ENCODE results near the gene ARHGAP42. TPM values are rescaled to one million over a fixed set of nuclear protein-coding genes. Genes with fewer than 3 reads are reported as not detected.

Gene ARHGAP42
- total and polyA plus RNA-seq, 4 donors = 3.8 to 17.2 (median 12.0) TPM

DNA sequence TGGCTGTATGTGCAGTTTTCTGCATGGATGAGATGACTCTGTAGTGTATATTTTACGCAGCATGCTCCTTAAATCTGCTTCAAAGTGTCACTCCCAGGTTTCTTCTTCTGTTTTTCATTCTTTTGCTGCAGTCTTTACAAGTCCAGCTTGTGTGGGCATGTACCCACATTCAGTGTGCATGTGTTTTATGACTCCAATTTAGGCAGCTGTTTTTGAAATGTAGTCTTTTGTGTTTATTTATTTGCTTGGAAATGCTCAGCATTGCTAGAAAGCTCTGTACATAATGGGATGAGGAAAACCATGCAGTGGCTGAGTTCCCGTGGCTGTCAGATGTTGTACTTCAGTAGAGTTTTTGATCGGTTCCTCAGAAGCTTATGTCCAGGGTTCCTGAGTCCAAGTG, 138.5 kb downstream of the ARHGAP42 start (continued):
- TF ChIP-seq, protein P1, sequence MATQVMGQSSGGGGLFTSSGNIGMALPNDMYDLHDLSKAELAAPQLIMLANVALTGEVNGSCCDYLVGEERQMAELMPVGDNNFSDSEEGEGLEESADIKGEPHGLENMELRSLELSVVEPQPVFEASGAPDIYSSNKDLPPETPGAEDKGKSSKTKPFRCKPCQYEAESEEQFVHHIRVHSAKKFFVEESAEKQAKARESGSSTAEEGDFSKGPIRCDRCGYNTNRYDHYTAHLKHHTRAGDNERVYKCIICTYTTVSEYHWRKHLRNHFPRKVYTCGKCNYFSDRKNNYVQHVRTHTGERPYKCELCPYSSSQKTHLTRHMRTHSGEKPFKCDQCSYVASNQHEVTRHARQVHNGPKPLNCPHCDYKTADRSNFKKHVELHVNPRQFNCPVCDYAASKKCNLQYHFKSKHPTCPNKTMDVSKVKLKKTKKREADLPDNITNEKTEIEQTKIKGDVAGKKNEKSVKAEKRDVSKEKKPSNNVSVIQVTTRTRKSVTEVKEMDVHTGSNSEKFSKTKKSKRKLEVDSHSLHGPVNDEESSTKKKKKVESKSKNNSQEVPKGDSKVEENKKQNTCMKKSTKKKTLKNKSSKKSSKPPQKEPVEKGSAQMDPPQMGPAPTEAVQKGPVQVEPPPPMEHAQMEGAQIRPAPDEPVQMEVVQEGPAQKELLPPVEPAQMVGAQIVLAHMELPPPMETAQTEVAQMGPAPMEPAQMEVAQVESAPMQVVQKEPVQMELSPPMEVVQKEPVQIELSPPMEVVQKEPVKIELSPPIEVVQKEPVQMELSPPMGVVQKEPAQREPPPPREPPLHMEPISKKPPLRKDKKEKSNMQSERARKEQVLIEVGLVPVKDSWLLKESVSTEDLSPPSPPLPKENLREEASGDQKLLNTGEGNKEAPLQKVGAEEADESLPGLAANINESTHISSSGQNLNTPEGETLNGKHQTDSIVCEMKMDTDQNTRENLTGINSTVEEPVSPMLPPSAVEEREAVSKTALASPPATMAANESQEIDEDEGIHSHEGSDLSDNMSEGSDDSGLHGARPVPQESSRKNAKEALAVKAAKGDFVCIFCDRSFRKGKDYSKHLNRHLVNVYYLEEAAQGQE (IDR thresholded peaks at IDR 0.05) = no peak
- TF ChIP-seq, protein P2, sequence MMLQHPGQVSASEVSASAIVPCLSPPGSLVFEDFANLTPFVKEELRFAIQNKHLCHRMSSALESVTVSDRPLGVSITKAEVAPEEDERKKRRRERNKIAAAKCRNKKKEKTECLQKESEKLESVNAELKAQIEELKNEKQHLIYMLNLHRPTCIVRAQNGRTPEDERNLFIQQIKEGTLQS (IDR thresholded peaks at IDR 0.05) = no peak

DNA sequence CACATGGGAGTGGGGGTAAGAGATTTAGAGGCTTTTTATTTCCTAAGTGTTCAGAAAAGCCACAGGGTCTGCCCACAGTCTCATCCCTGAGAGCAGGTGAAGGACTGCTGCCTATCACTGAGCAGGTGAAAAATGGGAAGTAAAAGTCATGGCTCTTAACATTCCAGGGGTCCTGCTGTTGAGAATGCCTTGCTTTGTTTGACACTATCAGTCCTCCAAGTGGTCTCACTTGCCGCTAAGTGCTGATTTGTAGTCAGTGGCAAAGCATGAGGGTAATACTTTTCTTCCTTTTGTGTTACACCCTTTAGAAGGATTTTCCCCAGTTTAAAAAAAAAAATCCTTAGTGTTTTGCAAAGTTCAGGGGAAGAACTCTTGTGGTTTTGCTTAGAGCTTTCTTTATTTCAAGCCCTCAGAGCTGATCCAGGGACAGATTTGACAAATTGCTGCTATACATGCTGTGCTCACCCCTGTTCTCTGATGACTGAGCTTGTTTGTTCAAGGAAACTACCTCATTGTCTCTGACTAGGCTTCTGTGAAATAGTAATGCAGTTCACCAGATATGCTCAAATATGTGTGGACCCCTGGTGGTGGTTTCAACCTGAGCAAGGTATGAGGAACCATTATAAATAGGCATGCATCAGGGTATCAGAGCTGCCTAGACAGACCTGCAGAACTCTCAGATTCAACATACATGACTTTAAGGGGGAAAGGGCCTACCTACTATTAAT, 141.0 kb downstream of the ARHGAP42 start:
- H3K9ac ChIP-seq (ENCODE audit: low read depth in 1 of 2, low read length in 2 of 2) = no peak overlapping the region
- H3K4me1 ChIP-seq (ENCODE audit: control insufficient read depth in 4 of 4, insufficient read depth in 4 of 4, low read length in 3 of 4) = peaks cover 7 to 24% (median 18%) of the 10 kb centered on the region in 4 donors
- H3K9me3 ChIP-seq (ENCODE audit: control insufficient read depth in 4 of 4, low read length in 3 of 4) = no peaks in the 10 kb centered on the region
- no peaks in the 10 kb centered on the region for H3K27me3 ChIP-seq (ENCODE audit: control insufficient read depth in 4 of 4, insufficient read depth in 4 of 4, low read length in 3 of 4)
- TF ChIP-seq RAD21 (IDR thresholded peaks at IDR 0.05) (peak; percentile 48 to 69), GABPA (IDR thresholded peaks at IDR 0.05 in 1 of 2, conservative IDR thresholded peaks at IDR 0.05 in 1 of 2) (no peak)
- TF ChIP-seq, protein P3, sequence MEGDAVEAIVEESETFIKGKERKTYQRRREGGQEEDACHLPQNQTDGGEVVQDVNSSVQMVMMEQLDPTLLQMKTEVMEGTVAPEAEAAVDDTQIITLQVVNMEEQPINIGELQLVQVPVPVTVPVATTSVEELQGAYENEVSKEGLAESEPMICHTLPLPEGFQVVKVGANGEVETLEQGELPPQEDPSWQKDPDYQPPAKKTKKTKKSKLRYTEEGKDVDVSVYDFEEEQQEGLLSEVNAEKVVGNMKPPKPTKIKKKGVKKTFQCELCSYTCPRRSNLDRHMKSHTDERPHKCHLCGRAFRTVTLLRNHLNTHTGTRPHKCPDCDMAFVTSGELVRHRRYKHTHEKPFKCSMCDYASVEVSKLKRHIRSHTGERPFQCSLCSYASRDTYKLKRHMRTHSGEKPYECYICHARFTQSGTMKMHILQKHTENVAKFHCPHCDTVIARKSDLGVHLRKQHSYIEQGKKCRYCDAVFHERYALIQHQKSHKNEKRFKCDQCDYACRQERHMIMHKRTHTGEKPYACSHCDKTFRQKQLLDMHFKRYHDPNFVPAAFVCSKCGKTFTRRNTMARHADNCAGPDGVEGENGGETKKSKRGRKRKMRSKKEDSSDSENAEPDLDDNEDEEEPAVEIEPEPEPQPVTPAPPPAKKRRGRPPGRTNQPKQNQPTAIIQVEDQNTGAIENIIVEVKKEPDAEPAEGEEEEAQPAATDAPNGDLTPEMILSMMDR (IDR thresholded peaks at IDR 0.05; ENCODE audit: low read depth, low read length, missing input control) = peak; percentile 25
- no peak overlapping the region for H3K4me3 ChIP-seq (ENCODE audit: low read depth in 1 of 3, low read length in 3 of 3)
- H3K27ac ChIP-seq (ENCODE audit: low read depth in 1 of 2, low read length in 2 of 2) = no peak overlapping the region
- H3K36me3 ChIP-seq (ENCODE audit: control insufficient read depth in 4 of 4, insufficient read depth in 3 of 4, low read depth in 1 of 4, low read length in 3 of 4) = no peaks in the 10 kb centered on the region
- 99% methylated on average over 1 of the region's 1 CpG for WGBS
- DNase-seq (ENCODE audit: low spot score) = no peak

DNA sequence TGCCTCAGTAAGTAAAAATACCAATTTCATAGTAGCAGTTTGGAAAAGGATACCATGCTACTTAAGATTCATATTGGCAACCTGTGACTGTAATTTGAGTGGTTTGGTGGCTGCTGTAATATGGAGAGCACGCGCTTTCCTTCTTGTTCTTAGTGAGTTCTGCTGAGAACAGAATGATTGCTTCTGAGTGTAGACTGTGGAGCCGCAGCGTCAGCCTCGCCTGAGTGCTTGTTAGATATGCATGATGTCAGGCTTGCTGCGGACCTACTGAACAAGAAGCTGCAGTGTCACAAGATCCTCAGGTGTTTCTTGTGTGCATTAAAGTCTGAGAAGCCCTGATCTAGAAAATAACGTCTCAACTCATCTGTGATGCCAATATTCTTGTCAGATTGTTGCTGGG, 143.2 kb downstream of the ARHGAP42 start:
- no peak for DNase-seq (ENCODE audit: low spot score)
- no peaks in the 10 kb centered on the region for H3K36me3 ChIP-seq (ENCODE audit: control insufficient read depth in 4 of 4, insufficient read depth in 3 of 4, low read depth in 1 of 4, low read length in 3 of 4)
- no peak overlapping the region for H3K9ac ChIP-seq (ENCODE audit: low read depth in 1 of 2, low read length in 2 of 2)
- H3K4me3 ChIP-seq (ENCODE audit: low read depth in 1 of 3, low read length in 3 of 3) = no peak overlapping the region
- WGBS = 86% methylated on average over 7 of the region's 7 CpGs
- no peaks in the 10 kb centered on the region for H3K9me3 ChIP-seq (ENCODE audit: control insufficient read depth in 4 of 4, low read length in 3 of 4)
- no peak overlapping the region for H3K27ac ChIP-seq (ENCODE audit: low read depth in 1 of 2, low read length in 2 of 2)
- H3K4me1 ChIP-seq (ENCODE audit: control insufficient read depth in 4 of 4, insufficient read depth in 4 of 4, low read length in 3 of 4) = peaks cover 7 to 30% (median 19%) of the 10 kb centered on the region in 4 donors
- no peaks in the 10 kb centered on the region for H3K27me3 ChIP-seq (ENCODE audit: control insufficient read depth in 4 of 4, insufficient read depth in 4 of 4, low read length in 3 of 4)
- TF ChIP-seq NR2F2 (IDR thresholded peaks at IDR 0.05) = no peak
- TF ChIP-seq HNF4A (conservative IDR thresholded peaks at IDR 0.05) = no peak
- TF ChIP-seq JUND (IDR thresholded peaks at IDR 0.05) = no peak
- TF ChIP-seq TAF1 (conservative IDR thresholded peaks at IDR 0.05) = no peak
- TF ChIP-seq SP1 (IDR thresholded peaks at IDR 0.05) = no peak
- TF ChIP-seq, protein P4, sequence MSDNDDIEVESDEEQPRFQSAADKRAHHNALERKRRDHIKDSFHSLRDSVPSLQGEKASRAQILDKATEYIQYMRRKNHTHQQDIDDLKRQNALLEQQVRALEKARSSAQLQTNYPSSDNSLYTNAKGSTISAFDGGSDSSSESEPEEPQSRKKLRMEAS (IDR thresholded peaks at IDR 0.05) = no peak
- TF ChIP-seq, protein P3 (IDR thresholded peaks at IDR 0.05; ENCODE audit: low read depth, low read length, missing input control) = no peak
- no peak for TF ChIP-seq RAD21 (IDR thresholded peaks at IDR 0.05)
- TF ChIP-seq, protein P1 (IDR thresholded peaks at IDR 0.05) = no peak
- no peak for TF ChIP-seq GABPA (IDR thresholded peaks at IDR 0.05 in 1 of 2, conservative IDR thresholded peaks at IDR 0.05 in 1 of 2)
- TF ChIP-seq HNF4G (IDR thresholded peaks at IDR 0.05) = no peak
- no peak for TF ChIP-seq EGR1 (IDR thresholded peaks at IDR 0.05; ENCODE audit: low read depth in 2 of 2)
- no peak for TF ChIP-seq RXRA (IDR thresholded peaks at IDR 0.05)

Data from liver (tissue), 9 donors.